Activated T-cell treated with anti-CD3 and anti-CD28 coated beads, Interleukin-2, amount 50 U/mL, for 4 hours (primary cell): ENCODE results near the gene HARS1. TPM values are rescaled to one million over a fixed set of nuclear protein-coding genes. Genes with fewer than 3 reads are reported as not detected.
"Not testable (repeated sequence)": the region's sequence is repeated elsewhere in the genome, so short reads cannot be mapped to it uniquely, and the experiment has no call there.

ENCODE experiments used
- ATAC-seq, 2 donors: fragments of 200-7000 bp; cut with Tn5 transposase; one replicate each; pipeline ENCODE4 v1.10.0; 2021
- DNase-seq: peaks from one replicate; pipeline ENCODE4 v3.0.0-alpha.2; 2020
- H3K27me3 Mint-ChIP-seq: one replicate; pipeline ENCODE4 v1.8.0; 2021; ENCODE audit warnings: low read depth, mixed read lengths
- H3K36me3 Mint-ChIP-seq: one replicate; pipeline ENCODE4 v1.8.0; 2022; ENCODE audit warnings: mixed read lengths; ENCODE audit not compliant: insufficient read depth
- H3K4me1 Mint-ChIP-seq: one replicate; pipeline ENCODE4 v1.8.0; 2021; ENCODE audit warnings: low read depth, mixed read lengths
- H3K4me3 Mint-ChIP-seq: one replicate; pipeline ENCODE4 v1.8.0; 2021; ENCODE audit warnings: mild to moderate bottlenecking, moderate library complexity, mixed read lengths
- H3K9me3 Mint-ChIP-seq: one replicate; pipeline ENCODE4 v1.8.0; 2021; ENCODE audit warnings: mixed read lengths
- total RNA-seq, 3 donors: library from RNA; stranded (reverse); gene quantifications; one replicate each; pipeline ENCODE4 v1.2.1, GENCODE V29; 2021

The HARS1 gene
- total RNA-seq, 3 donors from 2014 or later = 125 to 133 (median 131) TPM

GRCh38 chr5:140707812-140708211 lies 16.6 kb upstream of the HARS1 start:
- H3K9me3 Mint-ChIP-seq = no peaks in the 10 kb centered on the region

GRCh38 chr5:140700177-140701144 lies 9.3 kb upstream of the HARS1 start, which contains the start of gene ZMAT2:
ZMAT2 (plus strand) TSS chr5:140700447; CDS start chr5:140700461, 14 bp downstream.
- Mint-ChIP-seq H3K36me3 (peaks cover 56% of the 10 kb centered on the region), H3K9me3 (no peaks in the 10 kb centered on the region), H3K4me1 (peaks cover 26% of the 10 kb centered on the region), H3K4me3 (peak within 1 kb of the TSS; percentile 99), H3K27me3 (no peaks in the 10 kb centered on the region)
- DNase-seq (peak; percentile 85), ATAC-seq (peak; percentile 97 to 98)

More at GRCh38 chr5:140707812-140708211, 16.6 kb upstream of the HARS1 start:
- Mint-ChIP-seq H3K4me3 (no peak overlapping the region), H3K36me3 (peaks cover 24% of the 10 kb centered on the region), H3K27me3 (no peaks in the 10 kb centered on the region), H3K4me1 (peaks cover 17% of the 10 kb centered on the region)
- ATAC-seq (no peak), DNase-seq (no peak)

- Mint-ChIP-seq H3K9me3 (no peaks in the 10 kb centered on the region), H3K4me1 (peaks cover 32% of the 10 kb centered on the region), H3K36me3 (peaks cover 41% of the 10 kb centered on the region), H3K4me3 (no peak overlapping the region), H3K27me3 (no peaks in the 10 kb centered on the region)
- DNase-seq (no peak), ATAC-seq (no peak)
These were observed 5.8 kb upstream of the HARS1 start for GRCh38 chr5:140696891-140697492.

GRCh38 chr5:140694276-140694675 lies 3.1 kb upstream of the HARS1 start:
- no peak for ATAC-seq
- H3K4me1 Mint-ChIP-seq = peaks cover 34% of the 10 kb centered on the region
- no peak overlapping the region for H3K4me3 Mint-ChIP-seq
- peaks cover 42% of the 10 kb centered on the region for H3K36me3 Mint-ChIP-seq
- DNase-seq = no peak
- H3K9me3 Mint-ChIP-seq = no peaks in the 10 kb centered on the region
- no peaks in the 10 kb centered on the region for H3K27me3 Mint-ChIP-seq

- no peaks in the 10 kb centered on the region for H3K27me3 Mint-ChIP-seq
- H3K36me3 Mint-ChIP-seq = peaks cover 12% of the 10 kb centered on the region
- H3K9me3 Mint-ChIP-seq = no peaks in the 10 kb centered on the region
- DNase-seq (no peak), ATAC-seq (no peak)
- peak overlapping the region; percentile 100 for H3K4me3 Mint-ChIP-seq
- peaks cover 36% of the 10 kb centered on the region for H3K4me1 Mint-ChIP-seq
These were observed 716 bp downstream of the HARS1 start for GRCh38 chr5:140690376-140690932.

GRCh38 chr5:140678993-140679392 lies 12.2 kb downstream of the HARS1 start:
- Mint-ChIP-seq H3K9me3 (no peaks in the 10 kb centered on the region), H3K27me3 (no peaks in the 10 kb centered on the region), H3K4me3 (no peak overlapping the region), H3K4me1 (no peaks in the 10 kb centered on the region), H3K36me3 (peaks cover 59% of the 10 kb centered on the region)
- no peak for DNase-seq
- no peak for ATAC-seq

GRCh38 chr5:140677947-140678346 lies 13.2 kb downstream of the HARS1 start:
- DNase-seq = no peak
- no peaks in the 10 kb centered on the region for H3K4me1 Mint-ChIP-seq
- no peak overlapping the region for H3K4me3 Mint-ChIP-seq
- ATAC-seq = no peak
- no peaks in the 10 kb centered on the region for H3K9me3 Mint-ChIP-seq
- no peaks in the 10 kb centered on the region for H3K27me3 Mint-ChIP-seq
- peaks cover 59% of the 10 kb centered on the region for H3K36me3 Mint-ChIP-seq

GRCh38 chr5:140674629-140675028 lies 16.5 kb downstream of the HARS1 start:
- no peak for ATAC-seq
- Mint-ChIP-seq H3K9me3 (no peaks in the 10 kb centered on the region), H3K27me3 (no peaks in the 10 kb centered on the region), H3K4me3 (no peak overlapping the region), H3K4me1 (no peaks in the 10 kb centered on the region), H3K36me3 (peaks cover 58% of the 10 kb centered on the region)
- no peak for DNase-seq

- Mint-ChIP-seq H3K27me3 (no peaks in the 10 kb centered on the region), H3K9me3 (no peaks in the 10 kb centered on the region), H3K36me3 (peaks cover 56% of the 10 kb centered on the region), H3K4me3 (no peak overlapping the region), H3K4me1 (no peaks in the 10 kb centered on the region)
- ATAC-seq (no peak), DNase-seq (no peak)
These were observed 17.0 kb downstream of the HARS1 start for GRCh38 chr5:140674211-140674610.

GRCh38 chr5:140673187-140673976 lies 17.8 kb downstream of the HARS1 start, which contains the start of gene DND1:
DND1 (minus strand) TSS chr5:140673576; CDS start chr5:140673542, 34 bp downstream.
- DNase-seq (no peak), ATAC-seq (no peak)
- H3K27me3 Mint-ChIP-seq = no peaks in the 10 kb centered on the region
- H3K4me1 Mint-ChIP-seq = no peaks in the 10 kb centered on the region
- no peaks in the 10 kb centered on the region for H3K9me3 Mint-ChIP-seq
- no peak within 1 kb of the TSS for H3K4me3 Mint-ChIP-seq
- peaks cover 52% of the 10 kb centered on the region for H3K36me3 Mint-ChIP-seq

- peaks cover 51% of the 10 kb centered on the region for H3K36me3 Mint-ChIP-seq
- H3K4me3 Mint-ChIP-seq = no peak overlapping the region
- DNase-seq = no peak
- no peaks in the 10 kb centered on the region for H3K27me3 Mint-ChIP-seq
- no peaks in the 10 kb centered on the region for H3K9me3 Mint-ChIP-seq
- ATAC-seq = peak; percentile 4 to 19
- H3K4me1 Mint-ChIP-seq = peaks cover 4% of the 10 kb centered on the region
These were observed 18.5 kb downstream of the HARS1 start for GRCh38 chr5:140672455-140673186.

GRCh38 chr5:140671472-140672125 lies 19.6 kb downstream of the HARS1 start:
- DNase-seq (no peak), ATAC-seq (no peak)
- Mint-ChIP-seq H3K4me1 (peaks cover 14% of the 10 kb centered on the region), H3K36me3 (peaks cover 49% of the 10 kb centered on the region), H3K9me3 (no peaks in the 10 kb centered on the region), H3K27me3 (no peaks in the 10 kb centered on the region), H3K4me3 (no peak overlapping the region)

GRCh38 chr5:140671035-140671434 lies 20.1 kb downstream of the HARS1 start:
- H3K36me3 Mint-ChIP-seq = peaks cover 48% of the 10 kb centered on the region

More at GRCh38 chr5:140671035-140671434, 20.1 kb downstream of the HARS1 start:
- H3K27me3 Mint-ChIP-seq, H3K9me3 Mint-ChIP-seq, H3K4me3 Mint-ChIP-seq, DNase-seq: not testable (repeated sequence)
- peaks cover 19% of the 10 kb centered on the region for H3K4me1 Mint-ChIP-seq
- ATAC-seq = peak in 1 of 2 donors; percentile 5
